ENCODE measurements around the gene TRERF1. TPM values are rescaled to one million over a fixed set of nuclear protein-coding genes. Genes with fewer than 3 reads are reported as not detected.

The TRERF1 gene
- polyA plus RNA-seq, 1 experiment: 3.5 TPM

DNA sequence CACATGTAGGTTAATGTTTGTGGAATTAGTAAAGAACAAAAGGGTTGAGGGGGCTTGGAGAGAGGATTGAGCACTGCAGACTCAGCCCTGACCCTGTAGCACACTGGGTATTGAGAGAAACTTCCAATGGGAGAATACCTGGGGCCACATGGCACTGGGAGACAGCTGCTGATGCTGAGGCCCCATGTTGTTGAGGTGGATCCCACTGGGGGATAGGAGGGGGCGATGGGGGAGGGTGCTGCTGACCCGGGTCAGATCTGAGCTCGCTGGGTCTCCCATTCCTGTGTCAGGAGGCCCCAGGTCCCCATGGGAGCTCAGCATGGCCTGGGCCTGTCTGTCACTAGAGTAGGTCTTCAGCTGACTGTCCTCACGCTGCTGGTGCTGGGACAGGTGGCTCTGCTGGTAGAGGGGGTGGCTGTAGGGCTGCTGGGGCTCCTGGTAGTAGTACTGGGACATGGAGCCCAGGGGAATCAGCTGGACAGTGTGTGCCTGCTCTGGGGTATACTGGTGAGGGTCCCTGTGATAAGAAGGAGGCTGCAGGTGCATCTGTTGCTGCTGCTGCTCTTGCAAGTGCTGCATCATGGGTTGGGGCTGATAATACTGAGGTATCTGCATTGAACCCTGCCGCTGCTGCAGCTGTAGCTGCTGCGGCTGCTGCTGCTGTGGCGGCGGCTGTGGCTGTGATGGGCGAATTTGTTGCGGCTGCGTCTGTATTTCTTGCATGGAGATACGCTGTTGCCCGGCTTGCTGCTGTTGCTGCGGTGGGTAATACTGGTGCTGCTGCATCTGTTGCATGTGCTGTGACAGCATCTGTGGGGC, 183.5 kb downstream of the TRERF1 start:
- no peak for DNase-seq (ENCODE audit: low read depth)
- POLR2A ChIA-PET: no interaction called here
- Histone ChIP-seq H3K36me3 (ENCODE audit: control insufficient read depth, insufficient read depth, low read length) (peaks cover 12% of the 10 kb centered on the region), H3K27me3 (ENCODE audit: control insufficient read depth, insufficient read depth, low read length) (no peaks in the 10 kb centered on the region), H3K4me3 (ENCODE audit: low read depth, low read length) (no peak overlapping the region)
- CTCF ChIA-PET: interaction anchor here (0.9 to 2.5 kb wide), 3 partner anchors 8 to 279 kb away, joined by 3 to 7 read pairs (median 4); no protein-coding TSS in a partner anchor
- TF ChIP-seq, protein P1, sequence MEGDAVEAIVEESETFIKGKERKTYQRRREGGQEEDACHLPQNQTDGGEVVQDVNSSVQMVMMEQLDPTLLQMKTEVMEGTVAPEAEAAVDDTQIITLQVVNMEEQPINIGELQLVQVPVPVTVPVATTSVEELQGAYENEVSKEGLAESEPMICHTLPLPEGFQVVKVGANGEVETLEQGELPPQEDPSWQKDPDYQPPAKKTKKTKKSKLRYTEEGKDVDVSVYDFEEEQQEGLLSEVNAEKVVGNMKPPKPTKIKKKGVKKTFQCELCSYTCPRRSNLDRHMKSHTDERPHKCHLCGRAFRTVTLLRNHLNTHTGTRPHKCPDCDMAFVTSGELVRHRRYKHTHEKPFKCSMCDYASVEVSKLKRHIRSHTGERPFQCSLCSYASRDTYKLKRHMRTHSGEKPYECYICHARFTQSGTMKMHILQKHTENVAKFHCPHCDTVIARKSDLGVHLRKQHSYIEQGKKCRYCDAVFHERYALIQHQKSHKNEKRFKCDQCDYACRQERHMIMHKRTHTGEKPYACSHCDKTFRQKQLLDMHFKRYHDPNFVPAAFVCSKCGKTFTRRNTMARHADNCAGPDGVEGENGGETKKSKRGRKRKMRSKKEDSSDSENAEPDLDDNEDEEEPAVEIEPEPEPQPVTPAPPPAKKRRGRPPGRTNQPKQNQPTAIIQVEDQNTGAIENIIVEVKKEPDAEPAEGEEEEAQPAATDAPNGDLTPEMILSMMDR (IDR thresholded peaks at IDR 0.05; ENCODE audit: insufficient read depth, low read depth, low read length): no peak

DNA sequence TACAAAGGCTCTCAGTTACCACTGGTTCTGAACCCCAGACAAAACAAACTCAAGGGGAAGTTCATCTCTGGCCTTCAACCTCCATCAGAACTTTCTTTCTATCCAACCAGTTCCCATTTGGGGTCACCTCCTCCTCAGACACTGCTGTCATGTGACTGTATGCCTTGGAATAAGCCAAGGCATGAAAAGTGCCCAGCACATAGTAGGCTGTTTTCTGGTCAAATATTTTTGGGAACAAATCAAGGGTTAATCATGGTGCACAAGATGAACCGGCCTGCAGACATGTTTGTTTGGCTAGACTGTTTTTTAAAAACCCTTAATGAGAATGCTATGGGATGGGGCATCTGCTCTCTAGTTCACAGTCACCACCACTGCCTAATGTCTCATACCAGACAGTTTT, 185.2 kb downstream of the TRERF1 start:
- Histone ChIP-seq H3K4me3 (ENCODE audit: low read depth, low read length) (no peak overlapping the region), H3K27me3 (ENCODE audit: control insufficient read depth, insufficient read depth, low read length) (no peaks in the 10 kb centered on the region), H3K36me3 (ENCODE audit: control insufficient read depth, insufficient read depth, low read length) (peaks cover 15% of the 10 kb centered on the region)
- ChIA-PET POLR2A (no interaction called here), CTCF (interaction anchor here (2.5 kb wide), 1 partner anchor 281 kb away, joined by 7 read pairs; no protein-coding TSS in a partner anchor)
- TF ChIP-seq, protein P1 (IDR thresholded peaks at IDR 0.05; ENCODE audit: insufficient read depth, low read depth, low read length): no peak
- no peak for DNase-seq (ENCODE audit: low read depth)

DNA sequence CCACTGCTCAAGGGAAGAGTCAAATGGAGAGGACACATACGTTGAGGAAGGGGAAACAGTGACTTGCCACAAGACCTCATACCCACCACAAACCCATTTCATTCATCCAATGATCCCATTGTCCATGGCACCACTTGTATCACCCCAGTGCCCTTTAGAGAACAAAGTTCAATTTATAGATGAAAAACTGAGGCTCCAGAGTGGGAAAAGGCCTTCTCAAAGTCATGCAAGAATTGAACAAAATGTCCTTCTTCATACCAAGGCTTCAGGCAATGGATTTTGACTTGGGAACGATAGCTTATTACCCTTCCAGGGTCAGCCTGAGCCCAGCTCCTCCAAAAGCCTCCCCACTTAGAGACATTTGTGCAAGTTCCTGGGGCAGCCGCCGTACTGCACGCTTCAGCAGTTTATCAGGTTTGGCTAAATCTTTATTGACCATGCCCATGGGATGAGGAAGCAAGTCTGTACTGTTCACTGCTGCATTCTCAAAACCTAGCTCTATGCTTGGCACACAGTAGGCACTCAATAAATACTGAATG, 186.8 kb downstream of the TRERF1 start:
- TF ChIP-seq, protein P1 (IDR thresholded peaks at IDR 0.05; ENCODE audit: insufficient read depth, low read depth, low read length): no peak
- no peak for DNase-seq (ENCODE audit: low read depth)
- Histone ChIP-seq H3K36me3 (ENCODE audit: control insufficient read depth, insufficient read depth, low read length) (peaks cover 15% of the 10 kb centered on the region), H3K27me3 (ENCODE audit: control insufficient read depth, insufficient read depth, low read length) (no peaks in the 10 kb centered on the region), H3K4me3 (ENCODE audit: low read depth, low read length) (no peak overlapping the region)
- ChIA-PET POLR2A (interaction anchor here (0.8 kb wide), 1 partner anchor 11 kb away, joined by 3 read pairs; no protein-coding TSS in a partner anchor), CTCF (interaction anchor here (1.2 kb wide), 1 partner anchor 267 kb away, joined by 3 read pairs; no protein-coding TSS in a partner anchor)

DNA sequence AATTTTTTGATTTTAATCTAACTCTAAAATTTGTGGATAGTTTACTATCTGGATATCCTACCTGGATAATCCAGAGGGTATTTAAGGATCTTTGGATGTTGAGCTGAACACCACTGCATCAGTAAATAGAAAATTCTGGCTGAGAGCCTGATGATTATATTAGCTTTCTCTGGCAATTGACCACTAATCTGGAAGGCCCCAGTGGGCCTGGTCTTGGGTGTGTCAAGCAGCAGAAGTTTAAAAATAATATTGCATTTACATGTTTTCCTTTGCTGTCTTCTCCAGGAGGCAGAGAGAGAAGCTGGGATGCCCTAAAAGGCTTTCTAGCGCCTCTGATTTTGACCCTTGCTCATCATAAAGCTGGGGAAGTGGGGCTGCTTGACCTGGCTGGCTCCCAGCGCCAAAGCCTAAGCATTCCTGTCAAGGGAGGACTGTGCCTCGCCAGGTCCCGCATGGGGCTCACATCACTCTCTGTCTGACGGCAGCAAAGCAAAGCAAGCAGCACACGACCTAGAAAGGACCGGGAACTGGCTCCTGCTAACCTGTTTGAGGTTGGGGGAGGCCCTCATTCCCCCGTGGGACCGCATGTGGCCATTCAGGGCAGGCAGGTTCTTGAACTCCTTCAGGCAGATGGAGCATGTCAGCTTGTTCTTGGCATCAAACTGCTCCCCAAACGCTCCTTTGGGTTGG, 187.4 kb downstream of the TRERF1 start:
- ChIA-PET POLR2A (interaction anchor here (0.8 kb wide), 1 partner anchor 10 kb away, joined by 3 read pairs; no protein-coding TSS in a partner anchor), CTCF (interaction anchor here (0.7 to 1.6 kb wide), 3 partner anchors 13 to 478 kb away, joined by 3 to 5 read pairs (median 3); no protein-coding TSS in a partner anchor)
- TF ChIP-seq, protein P1 (IDR thresholded peaks at IDR 0.05; ENCODE audit: insufficient read depth, low read depth, low read length): no peak
- DNase-seq (ENCODE audit: low read depth): no peak
- Histone ChIP-seq H3K4me3 (ENCODE audit: low read depth, low read length) (no peak overlapping the region), H3K27me3 (ENCODE audit: control insufficient read depth, insufficient read depth, low read length) (no peaks in the 10 kb centered on the region), H3K36me3 (ENCODE audit: control insufficient read depth, insufficient read depth, low read length) (peaks cover 15% of the 10 kb centered on the region)
